Neutrophil (primary cell): ENCODE measurements around the gene NT5C3B.
A peak's percentile ranks its signal among the peaks of the same experiment; 100 is the strongest.

ENCODE experiments used
- H3K27ac ChIP-seq: fragments of 200-600 bp; sonication (generic); 2 replicates; pipeline ENCODE4 v1.5.1; 2016; ENCODE audit warnings: mild to moderate bottlenecking, moderate library complexity
- H3K27me3 ChIP-seq: fragments of 200-600 bp; sonication (generic); 2 replicates; pipeline ENCODE4 v1.6.0; 2016; ENCODE audit warnings: mild to moderate bottlenecking
- H3K36me3 ChIP-seq: fragments of 200-600 bp; sonication (generic); 2 replicates; pipeline ENCODE4 v1.5.1; 2017
- H3K4me1 ChIP-seq, 2 experiments: fragments of 200-600 bp in 1 of 2; sonication (generic) in 1 of 2; 1 replicate in 1 of 2; 2 replicates in 1 of 2; pipeline versions ENCODE4 v1.5.1 to v1.6.1; 2013 to 2016; ENCODE audit warnings: low read depth in 1 of 2, low read length in 1 of 2, mild to moderate bottlenecking in 1 of 2, moderate library complexity in 1 of 2; ENCODE audit not compliant: control insufficient read depth in 1 of 2, insufficient read depth in 1 of 2
- H3K4me3 ChIP-seq, 2 experiments: fragments of 200-600 bp in 1 of 2; sonication (generic) in 1 of 2; 1 replicate in 1 of 2; 2 replicates in 1 of 2; pipeline ENCODE4 v1.5.1; 2013 to 2016; ENCODE audit warnings: low read depth in 1 of 2, low read length in 1 of 2, mild to moderate bottlenecking in 1 of 2, moderate library complexity in 1 of 2
- H3K9me3 ChIP-seq: fragments of 200-600 bp; sonication (generic); 2 replicates; pipeline ENCODE4 v1.5.1; 2016
- TF ChIP-seq, protein P1 (sequence below): fragments of 200-600 bp; sonication (generic); IDR thresholded peaks from 2 replicates; pipeline ENCODE4 v1.5.1; 2016; ENCODE audit warnings: antibody characterized with exemption

NT5C3B gene

DNA sequence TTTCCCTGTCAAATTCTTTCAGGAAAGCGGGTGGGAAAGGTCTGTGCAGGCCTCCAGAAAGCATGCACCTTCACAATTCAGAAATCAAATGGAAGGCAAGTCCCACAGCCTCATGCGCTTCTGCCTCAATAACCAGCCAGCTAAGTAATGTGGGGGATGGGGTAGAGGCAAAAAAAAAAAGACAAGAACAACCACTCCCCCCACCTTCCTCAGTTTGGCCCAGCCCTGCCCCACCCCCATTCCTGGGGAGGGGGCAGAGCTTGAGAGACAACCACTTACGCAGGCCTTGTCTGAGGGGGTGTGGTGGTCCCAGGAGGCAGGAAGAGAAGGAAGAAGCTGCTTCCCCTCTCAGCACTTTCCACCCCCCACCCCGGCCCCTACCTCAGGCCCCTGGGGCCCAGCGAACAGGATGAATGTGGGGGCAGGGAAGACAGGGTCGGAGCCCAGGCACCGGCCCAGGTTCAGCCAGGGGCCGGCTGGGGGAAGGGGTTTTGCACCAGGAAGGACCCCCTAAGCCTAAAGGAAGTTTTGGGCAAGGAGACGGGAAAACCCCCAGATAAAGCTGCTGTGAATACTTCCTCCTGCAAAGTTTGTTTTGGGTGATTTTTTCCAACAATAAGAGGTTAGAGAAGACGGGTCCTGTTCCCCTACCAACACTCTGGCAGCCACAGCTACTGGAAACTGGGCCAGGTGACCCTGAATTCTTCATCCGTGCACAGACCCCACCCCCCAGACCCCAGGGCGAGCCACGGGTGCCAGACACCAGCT lies 50.8 kb downstream of the NT5C3B start:
- H3K4me3 ChIP-seq, result peak overlapping the region; percentile 45 to 54
- peaks cover 73% of the 10 kb centered on the region for H3K27me3 ChIP-seq
- peaks cover 17 to 29% of the 10 kb centered on the region in 2 experiments for H3K4me1 ChIP-seq
- TF ChIP-seq, protein P1, sequence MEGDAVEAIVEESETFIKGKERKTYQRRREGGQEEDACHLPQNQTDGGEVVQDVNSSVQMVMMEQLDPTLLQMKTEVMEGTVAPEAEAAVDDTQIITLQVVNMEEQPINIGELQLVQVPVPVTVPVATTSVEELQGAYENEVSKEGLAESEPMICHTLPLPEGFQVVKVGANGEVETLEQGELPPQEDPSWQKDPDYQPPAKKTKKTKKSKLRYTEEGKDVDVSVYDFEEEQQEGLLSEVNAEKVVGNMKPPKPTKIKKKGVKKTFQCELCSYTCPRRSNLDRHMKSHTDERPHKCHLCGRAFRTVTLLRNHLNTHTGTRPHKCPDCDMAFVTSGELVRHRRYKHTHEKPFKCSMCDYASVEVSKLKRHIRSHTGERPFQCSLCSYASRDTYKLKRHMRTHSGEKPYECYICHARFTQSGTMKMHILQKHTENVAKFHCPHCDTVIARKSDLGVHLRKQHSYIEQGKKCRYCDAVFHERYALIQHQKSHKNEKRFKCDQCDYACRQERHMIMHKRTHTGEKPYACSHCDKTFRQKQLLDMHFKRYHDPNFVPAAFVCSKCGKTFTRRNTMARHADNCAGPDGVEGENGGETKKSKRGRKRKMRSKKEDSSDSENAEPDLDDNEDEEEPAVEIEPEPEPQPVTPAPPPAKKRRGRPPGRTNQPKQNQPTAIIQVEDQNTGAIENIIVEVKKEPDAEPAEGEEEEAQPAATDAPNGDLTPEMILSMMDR, result no peak
- H3K36me3 ChIP-seq, result no peaks in the 10 kb centered on the region
- no peaks in the 10 kb centered on the region for H3K9me3 ChIP-seq
- H3K27ac ChIP-seq, result no peak overlapping the region

DNA sequence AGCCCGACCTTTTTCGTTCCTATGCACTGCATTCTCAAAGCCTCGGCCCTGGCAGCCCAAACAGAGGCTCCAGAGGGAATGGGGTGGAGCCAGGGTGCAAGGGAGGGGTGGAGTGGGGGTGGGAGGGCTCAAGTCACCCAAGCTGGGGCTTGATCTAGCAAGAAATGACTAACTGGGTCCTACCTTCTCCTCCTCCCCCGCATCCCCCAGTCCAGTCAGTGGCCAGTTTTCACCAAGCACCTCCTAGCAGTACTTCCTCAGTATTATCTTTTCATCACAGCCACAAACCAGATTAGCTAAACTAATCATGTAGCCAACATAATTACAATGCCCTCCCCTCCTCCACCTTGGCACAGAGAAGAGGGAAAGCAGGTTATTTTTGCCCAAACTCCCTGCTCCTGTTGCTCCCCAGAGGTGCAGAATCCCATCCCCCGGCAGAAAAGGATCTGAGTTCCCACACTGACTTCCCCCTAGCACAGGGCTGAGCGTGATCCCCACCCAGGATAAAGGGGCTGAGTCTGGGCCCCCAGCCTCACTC lies 51.8 kb downstream of the NT5C3B start:
- H3K4me3 ChIP-seq, result no peak overlapping the region
- TF ChIP-seq, protein P1, result no peak
- H3K27me3 ChIP-seq, result peaks cover 70% of the 10 kb centered on the region
- H3K4me1 ChIP-seq, result peaks cover 17 to 29% of the 10 kb centered on the region in 2 experiments
- H3K36me3 ChIP-seq, result no peaks in the 10 kb centered on the region
- H3K9me3 ChIP-seq, result no peaks in the 10 kb centered on the region
- no peak overlapping the region for H3K27ac ChIP-seq

DNA sequence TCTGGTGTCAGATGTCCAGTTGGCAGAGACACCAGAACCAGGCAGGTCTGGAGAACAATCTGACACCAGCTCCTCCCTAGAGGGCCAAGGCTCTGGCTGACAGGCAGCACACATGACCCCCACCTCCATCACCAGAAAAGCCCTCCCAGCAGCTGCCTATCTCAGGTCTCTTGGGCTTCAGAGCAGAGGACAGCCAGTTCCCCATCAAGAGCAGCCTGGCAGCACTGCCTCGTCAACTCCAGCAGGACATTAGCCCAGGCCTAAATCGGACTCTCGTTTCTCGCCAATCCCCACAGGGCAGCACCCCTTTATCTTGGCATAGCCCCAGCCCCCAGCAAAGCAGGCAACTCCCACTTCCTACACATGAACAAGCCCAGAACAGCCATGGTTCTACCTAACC lies 53.9 kb downstream of the NT5C3B start:
- TF ChIP-seq, protein P1, result no peak
- no peak overlapping the region for H3K4me3 ChIP-seq
- no peaks in the 10 kb centered on the region for H3K9me3 ChIP-seq
- H3K36me3 ChIP-seq, result no peaks in the 10 kb centered on the region
- H3K27me3 ChIP-seq, result peaks cover 57% of the 10 kb centered on the region
- H3K4me1 ChIP-seq, result peaks cover 17 to 29% of the 10 kb centered on the region in 2 experiments
- H3K27ac ChIP-seq, result no peak overlapping the region

GRCh38 chr17:41781404-41782110 lies 54.5 kb downstream of the NT5C3B start:
- H3K27ac ChIP-seq, result no peak overlapping the region
- H3K36me3 ChIP-seq, result no peaks in the 10 kb centered on the region
- H3K27me3 ChIP-seq, result peaks cover 51% of the 10 kb centered on the region
- H3K9me3 ChIP-seq, result no peaks in the 10 kb centered on the region
- H3K4me1 ChIP-seq, result peaks cover 17 to 27% of the 10 kb centered on the region in 2 experiments
- TF ChIP-seq, protein P1, result no peak
- no peak overlapping the region for H3K4me3 ChIP-seq

DNA sequence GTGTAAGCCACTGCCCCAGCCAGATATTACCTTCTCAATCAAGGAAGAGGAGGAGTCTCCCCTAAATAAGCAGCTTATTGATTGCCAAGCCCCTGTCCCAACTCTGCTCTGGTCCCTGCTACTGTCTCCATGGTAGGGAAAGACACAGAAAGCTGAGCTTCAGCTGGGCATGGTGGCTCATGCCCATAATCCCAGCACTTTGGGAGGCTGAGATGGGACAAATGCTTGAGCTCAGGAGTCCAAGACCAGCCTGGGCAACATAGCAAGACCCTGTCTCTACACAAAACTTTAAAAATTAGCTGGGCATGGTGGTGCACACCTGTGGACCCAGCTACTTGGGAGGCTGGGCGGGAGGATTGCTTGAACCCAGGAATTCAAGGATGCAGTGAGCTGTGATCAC lies 56.1 kb downstream of the NT5C3B start:
- peaks cover 4 to 11% of the 10 kb centered on the region in 2 experiments for H3K4me1 ChIP-seq
- peaks cover 35% of the 10 kb centered on the region for H3K27me3 ChIP-seq
- TF ChIP-seq, protein P1, result no peak
- H3K4me3 ChIP-seq, result no peak overlapping the region
- no peaks in the 10 kb centered on the region for H3K36me3 ChIP-seq
- H3K27ac ChIP-seq, result no peak overlapping the region
- no peaks in the 10 kb centered on the region for H3K9me3 ChIP-seq
